Nephron (organoid): Measurements from ENCODE around the gene DOCK1.
A peak's percentile ranks its signal among the peaks of the same experiment; 100 is the strongest.

Source experiments
- H3K27ac Mint-ChIP-seq, 3 experiments: 2 replicates each; pipeline ENCODE4 v1.8.0; 2020; ENCODE audit warnings: mixed read lengths in 3 of 3, mild to moderate bottlenecking in 2 of 3, moderate library complexity in 1 of 3
- H3K27me3 Mint-ChIP-seq: 2 replicates; pipeline ENCODE4 v1.8.0; 2021; ENCODE audit warnings: low read depth, mild to moderate bottlenecking, moderate library complexity, mixed read lengths
- H3K36me3 Mint-ChIP-seq: 2 replicates; pipeline ENCODE4 v1.8.0; 2020; ENCODE audit warnings: low read depth, mixed read lengths
- H3K4me1 Mint-ChIP-seq: 2 replicates; pipeline ENCODE4 v1.8.0; 2020; ENCODE audit warnings: mixed read lengths
- H3K4me3 Mint-ChIP-seq, 3 experiments: 2 replicates each; pipeline ENCODE4 v1.8.0; 2020; ENCODE audit warnings: mild to moderate bottlenecking in 3 of 3, mixed read lengths in 3 of 3, moderate library complexity in 2 of 3
- H3K9me3 Mint-ChIP-seq: 2 replicates; pipeline ENCODE4 v1.8.0; 2020; ENCODE audit warnings: mixed read lengths
- TF ChIP-seq, protein P1 (sequence below), 3 experiments: fragments of 200-600 bp; sonication (generic); IDR thresholded peaks; one replicate each; pipeline ENCODE4 v1.5.0; 2021; ENCODE audit warnings: antibody characterized with exemption in 3 of 3; ENCODE audit not compliant: unreplicated experiment in 3 of 3

The DOCK1 gene

DNA sequence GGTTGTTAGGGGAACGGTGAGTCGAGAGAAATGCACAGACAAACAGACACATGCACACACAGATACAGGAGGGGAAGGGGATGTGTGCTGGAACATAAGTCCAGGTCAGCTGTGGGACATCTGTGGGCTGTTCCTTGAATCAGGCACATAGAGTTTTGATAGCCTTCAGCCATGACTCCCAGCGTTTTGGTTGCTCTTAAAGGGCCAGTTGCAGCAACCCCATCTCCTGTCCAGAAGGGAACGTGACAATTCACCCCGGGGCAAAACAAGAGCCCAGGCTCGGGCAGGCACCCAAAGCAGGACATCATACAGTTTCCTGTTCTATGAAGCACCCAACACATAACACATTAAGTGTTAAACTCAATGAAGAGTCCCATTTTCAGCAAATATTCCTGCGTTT, 281.6 kb downstream of the DOCK1 start:
- no peaks in the 10 kb centered on the region for H3K9me3 Mint-ChIP-seq
- H3K27ac Mint-ChIP-seq = no peak overlapping the region
- no peak overlapping the region for H3K4me3 Mint-ChIP-seq
- no peaks in the 10 kb centered on the region for H3K36me3 Mint-ChIP-seq
- no peaks in the 10 kb centered on the region for H3K4me1 Mint-ChIP-seq
- TF ChIP-seq, protein P1, sequence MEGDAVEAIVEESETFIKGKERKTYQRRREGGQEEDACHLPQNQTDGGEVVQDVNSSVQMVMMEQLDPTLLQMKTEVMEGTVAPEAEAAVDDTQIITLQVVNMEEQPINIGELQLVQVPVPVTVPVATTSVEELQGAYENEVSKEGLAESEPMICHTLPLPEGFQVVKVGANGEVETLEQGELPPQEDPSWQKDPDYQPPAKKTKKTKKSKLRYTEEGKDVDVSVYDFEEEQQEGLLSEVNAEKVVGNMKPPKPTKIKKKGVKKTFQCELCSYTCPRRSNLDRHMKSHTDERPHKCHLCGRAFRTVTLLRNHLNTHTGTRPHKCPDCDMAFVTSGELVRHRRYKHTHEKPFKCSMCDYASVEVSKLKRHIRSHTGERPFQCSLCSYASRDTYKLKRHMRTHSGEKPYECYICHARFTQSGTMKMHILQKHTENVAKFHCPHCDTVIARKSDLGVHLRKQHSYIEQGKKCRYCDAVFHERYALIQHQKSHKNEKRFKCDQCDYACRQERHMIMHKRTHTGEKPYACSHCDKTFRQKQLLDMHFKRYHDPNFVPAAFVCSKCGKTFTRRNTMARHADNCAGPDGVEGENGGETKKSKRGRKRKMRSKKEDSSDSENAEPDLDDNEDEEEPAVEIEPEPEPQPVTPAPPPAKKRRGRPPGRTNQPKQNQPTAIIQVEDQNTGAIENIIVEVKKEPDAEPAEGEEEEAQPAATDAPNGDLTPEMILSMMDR (IDR thresholded peaks at IDR 0.05; ENCODE audit: unreplicated experiment in 3 of 3) = no peak
- peaks cover 11% of the 10 kb centered on the region for H3K27me3 Mint-ChIP-seq

DNA sequence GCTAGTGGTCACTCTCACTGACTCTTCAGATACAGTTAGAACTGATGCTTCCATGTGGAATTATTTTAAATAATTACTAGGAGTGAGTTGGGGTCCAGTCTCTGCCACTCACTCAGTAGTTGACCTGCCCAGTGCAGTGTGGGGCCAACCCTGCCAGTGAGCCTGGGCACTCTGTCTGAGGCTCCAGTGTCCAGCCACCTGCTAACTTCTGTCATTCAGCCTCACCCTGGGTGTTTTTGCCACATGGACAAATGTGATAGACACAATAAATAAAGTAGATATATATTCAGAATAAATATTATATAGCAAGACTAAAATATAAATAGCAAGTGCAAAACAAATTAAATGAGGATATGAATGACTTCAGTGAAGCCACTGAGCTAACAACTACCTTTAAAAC, 284.0 kb downstream of the DOCK1 start:
- TF ChIP-seq, protein P1 (IDR thresholded peaks at IDR 0.05; ENCODE audit: unreplicated experiment in 3 of 3) = no peak
- no peaks in the 10 kb centered on the region for H3K36me3 Mint-ChIP-seq
- H3K4me1 Mint-ChIP-seq = peaks cover 2% of the 10 kb centered on the region
- H3K27me3 Mint-ChIP-seq = peaks cover 29% of the 10 kb centered on the region
- H3K27ac Mint-ChIP-seq = no peak overlapping the region
- no peaks in the 10 kb centered on the region for H3K9me3 Mint-ChIP-seq
- no peak overlapping the region for H3K4me3 Mint-ChIP-seq

DNA sequence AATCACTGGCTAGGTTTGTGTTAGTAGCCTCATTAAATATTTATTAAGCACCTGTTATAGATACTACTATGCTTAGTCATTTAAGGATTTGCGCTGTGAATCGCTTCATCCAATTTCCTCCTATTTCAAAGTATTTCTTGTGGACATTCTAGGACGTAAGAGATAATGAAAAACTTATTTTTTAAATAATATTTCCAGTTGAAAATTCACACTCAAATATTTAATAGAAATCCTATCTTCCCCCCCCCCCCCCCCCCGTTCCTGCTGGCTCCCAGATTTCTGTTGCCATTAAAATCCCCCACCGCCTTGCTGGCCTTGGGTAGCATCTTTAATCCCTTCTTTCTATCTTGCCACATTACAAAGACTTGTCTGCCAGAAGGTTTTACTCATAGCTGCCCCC, 285.2 kb downstream of the DOCK1 start:
- no peaks in the 10 kb centered on the region for H3K9me3 Mint-ChIP-seq

DNA sequence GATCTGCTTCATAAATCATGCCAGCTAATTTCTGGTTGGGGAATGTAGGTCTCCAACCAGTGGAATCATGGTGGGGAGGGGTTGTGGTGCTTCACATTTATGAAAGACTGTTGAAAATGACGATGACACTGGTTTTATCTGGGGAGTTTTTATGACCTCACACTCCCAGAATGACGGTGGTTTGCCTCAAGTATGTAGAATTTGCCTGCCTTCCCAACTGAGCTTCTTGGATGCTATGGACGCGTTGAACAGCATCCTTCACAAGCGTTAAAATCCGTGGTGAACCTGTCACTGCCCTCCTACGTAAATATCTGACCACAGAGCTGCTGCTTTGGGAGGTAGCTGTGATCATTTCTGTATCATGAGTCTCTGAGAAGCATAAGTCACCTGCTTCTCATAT, 287.9 kb downstream of the DOCK1 start:
- no peak overlapping the region for H3K4me3 Mint-ChIP-seq
- H3K27me3 Mint-ChIP-seq = peaks cover 56% of the 10 kb centered on the region
- no peaks in the 10 kb centered on the region for H3K36me3 Mint-ChIP-seq
- peaks cover 8% of the 10 kb centered on the region for H3K4me1 Mint-ChIP-seq
- TF ChIP-seq, protein P1 (IDR thresholded peaks at IDR 0.05; ENCODE audit: unreplicated experiment in 3 of 3) = no peak
- no peaks in the 10 kb centered on the region for H3K9me3 Mint-ChIP-seq
- H3K27ac Mint-ChIP-seq = no peak overlapping the region

More for the DNA sequence above, 285.2 kb downstream of the DOCK1 start:
- TF ChIP-seq, protein P1 (IDR thresholded peaks at IDR 0.05; ENCODE audit: unreplicated experiment in 3 of 3) = no peak
- Mint-ChIP-seq H3K27me3 (peaks cover 40% of the 10 kb centered on the region), H3K36me3 (no peaks in the 10 kb centered on the region), H3K4me3 (no peak overlapping the region), H3K4me1 (peaks cover 8% of the 10 kb centered on the region), H3K27ac (no peak overlapping the region)

DNA sequence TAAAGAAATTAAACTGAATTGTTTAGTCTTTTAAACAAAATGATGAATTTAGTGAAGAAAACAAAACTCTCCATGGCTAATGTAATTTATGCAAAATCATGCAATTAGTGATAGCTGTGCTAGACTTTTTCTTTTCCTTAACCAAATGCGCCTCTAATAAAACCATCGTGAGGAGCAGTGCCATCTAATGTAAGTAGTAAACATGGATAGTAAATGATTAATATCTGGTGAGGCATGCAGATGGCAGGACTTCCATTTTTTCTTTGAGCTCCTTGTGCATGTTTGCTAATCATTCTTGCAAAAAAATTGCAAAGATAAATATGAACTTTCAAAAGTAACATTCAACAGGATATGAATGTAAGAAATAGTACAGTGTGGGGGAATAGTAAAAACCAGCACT, 288.9 kb downstream of the DOCK1 start:
- Mint-ChIP-seq H3K36me3 (no peaks in the 10 kb centered on the region), H3K4me1 (peaks cover 8% of the 10 kb centered on the region), H3K27me3 (peaks cover 61% of the 10 kb centered on the region), H3K27ac (no peak overlapping the region), H3K4me3 (peak overlapping the region; percentile 70 to 76 (median 74)), H3K9me3 (no peaks in the 10 kb centered on the region)
- TF ChIP-seq, protein P1 (IDR thresholded peaks at IDR 0.05; ENCODE audit: unreplicated experiment in 3 of 3) = no peak

DNA sequence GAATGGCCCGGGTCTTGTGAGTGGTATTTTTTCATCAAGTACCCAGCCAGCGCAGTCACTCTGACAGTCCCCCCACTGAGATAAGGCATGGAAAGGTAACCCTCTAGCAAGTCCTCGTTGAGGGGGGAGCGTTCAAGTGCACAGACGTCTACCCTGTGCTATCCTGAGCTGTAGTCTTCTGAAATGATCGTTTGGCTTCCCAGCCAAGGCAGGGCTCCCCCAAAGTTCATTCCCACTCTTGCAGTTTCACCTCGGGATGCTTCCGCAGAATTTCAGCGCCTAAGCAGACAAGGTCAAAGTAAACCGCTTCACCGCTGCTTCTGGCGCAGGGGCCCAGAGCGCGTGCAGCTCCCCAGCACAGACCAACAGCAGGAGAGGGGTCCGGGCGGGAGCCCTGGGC, 289.4 kb downstream of the DOCK1 start:
- Mint-ChIP-seq H3K4me3 (peak overlapping the region; percentile 70 to 76 (median 74)), H3K36me3 (no peaks in the 10 kb centered on the region), H3K4me1 (peaks cover 8% of the 10 kb centered on the region), H3K9me3 (no peaks in the 10 kb centered on the region), H3K27ac (no peak overlapping the region), H3K27me3 (peaks cover 61% of the 10 kb centered on the region)
- TF ChIP-seq, protein P1 (IDR thresholded peaks at IDR 0.05; ENCODE audit: unreplicated experiment in 3 of 3) = no peak
